NT2/D1 (cell line): ENCODE results near the gene CDKL4.

Experiments used
- SUZ12 ChIP-seq: IDR thresholded peaks from 2 replicates; pipeline ENCODE4 v1.6.1; 2011; ENCODE audit not compliant: insufficient read length, insufficient read depth; ENCODE audit errors: extremely low read depth
- YY1 ChIP-seq: IDR thresholded peaks from 2 replicates; pipeline ENCODE4 v1.6.1; 2011; ENCODE audit not compliant: insufficient read length, insufficient read depth
- ZNF274 ChIP-seq: IDR thresholded peaks from 2 replicates; pipeline ENCODE4 v1.6.1; 2011; ENCODE audit warnings: mild to moderate bottlenecking, low read depth, low read length

GRCh38 chr2:39175026-39175812 is 68.6 kb downstream of the CDKL4 start:
- TF ChIP-seq SUZ12 (no peak), ZNF274 (no peak), YY1 (no peak)
